HepG2 (cell line): ENCODE data around the gene RNF149. TPM values are rescaled to one million over a fixed set of nuclear protein-coding genes. Genes with fewer than 3 reads are reported as not detected.
A peak's percentile ranks its signal among the peaks of the same experiment; 100 is the strongest.

ENCODE experiments used
- ATAC-seq: fragments of 200-7000 bp; cut with Tn5 transposase; 3 replicates; pipeline ENCODE4 v1.9.1; 2020; ENCODE audit warnings: mild to moderate bottlenecking, moderate library complexity
- BruUV-seq: library from RNA; stranded (reverse); fragments of 400-500 nt; replicated peaks from 2 replicates; lab custom pipeline; 2021; lab: Mats Ljungman, UMichigan
- CTCF ChIA-PET: fragments of 300-600 bp; formaldehyde crosslinking; extraction: SDS; loops from one replicate; lab custom pipeline; 2021; ENCODE audit warnings: low total read pairs, inconsistent platforms, low intra/inter-chr PET ratio; lab: Yijun Ruan, JAX
- POLR2A ChIA-PET: fragments of 350-600 bp; sonication (Branson Sonifier 250); formaldehyde crosslinking; loops from one replicate; lab custom pipeline; 2020; ENCODE audit warnings: antibody characterized with exemption, inconsistent platforms; lab: Yijun Ruan, JAX
- DNase-seq: peaks from one replicate; pipeline ENCODE4 v3.0.0-alpha.2; 2015; ENCODE audit warnings: low spot score
- FAIRE-seq: peaks from 3 replicates; lab custom pipeline; 2011; peaks lifted over from hg19 to GRCh38; lab: Jason Lieb, UNC
- H2AFZ ChIP-seq: one replicate; pipeline ENCODE4 v1.6.1; 2011; ENCODE audit warnings: low read length, inconsistent platforms
- H3K27ac ChIP-seq: fragments of 300-600 bp; 3 replicates; pipeline ENCODE4 v1.8.0; 2011; ENCODE audit warnings: mixed run types, mild to moderate bottlenecking, mixed read lengths, low read length, inconsistent platforms; ENCODE audit not compliant: insufficient read depth; ENCODE audit errors: extremely low read length
- H3K27me3 ChIP-seq, 2 experiments: fragments of 200-600 bp in 1 of 2; 2 replicates in 1 of 2; 3 replicates in 1 of 2; pipeline versions ENCODE4 v1.6.0 to v1.8.0; 2011; ENCODE audit warnings: low read length in 2 of 2, mild to moderate bottlenecking in 2 of 2, moderate library complexity in 2 of 2, inconsistent platforms in 1 of 2; ENCODE audit not compliant: insufficient read depth in 2 of 2, control insufficient read depth in 1 of 2
- H3K36me3 ChIP-seq, 2 experiments: fragments of 200-600 bp in 1 of 2; replicated peaks in 1 of 2; 2 replicates in 1 of 2; 3 replicates in 1 of 2; pipeline versions ENCODE4 v1.5.1 to v1.8.0; 2011; ENCODE audit warnings: low read length in 2 of 2, inconsistent platforms in 1 of 2; ENCODE audit not compliant: insufficient read depth in 2 of 2, control insufficient read depth in 1 of 2
- H3K4me1 ChIP-seq: 2 replicates; pipeline ENCODE4 v1.5.1; 2012; ENCODE audit warnings: low read length, inconsistent platforms; ENCODE audit not compliant: insufficient read depth
- H3K4me2 ChIP-seq: 2 replicates; pipeline ENCODE4 v1.6.0; 2011; ENCODE audit warnings: low read depth, low read length, inconsistent platforms
- H3K4me3 ChIP-seq, 3 experiments: fragments of 200-600 bp in 1 of 3; sonication (generic), shearing (Covaris generic) in 1 of 3; replicated peaks in 1 of 3; 2 replicates each; pipeline ENCODE4 v1.5.1; 2011 to 2016; ENCODE audit warnings: low read length in 3 of 3, inconsistent platforms in 2 of 3, low read depth in 2 of 3, mild to moderate bottlenecking in 2 of 3, control low read depth in 1 of 3, mixed read lengths in 1 of 3; ENCODE audit not compliant: insufficient read depth in 1 of 3
- H3K79me2 ChIP-seq: one replicate; pipeline ENCODE4 v1.6.1; 2011; ENCODE audit warnings: low read length, inconsistent platforms; ENCODE audit not compliant: insufficient read depth
- H3K9ac ChIP-seq: 2 replicates; pipeline ENCODE4 v1.6.0; 2011; ENCODE audit warnings: mild to moderate bottlenecking, low read depth, low read length, inconsistent platforms; ENCODE audit not compliant: insufficient read depth
- H3K9me3 ChIP-seq: 2 replicates; pipeline ENCODE4 v1.5.1; 2012; ENCODE audit warnings: mild to moderate bottlenecking, low read length
- H4K20me1 ChIP-seq: 2 replicates; pipeline ENCODE4 v1.6.0; 2011; ENCODE audit warnings: inconsistent platforms, mild to moderate bottlenecking, low read length, moderate library complexity; ENCODE audit not compliant: insufficient read depth
- CEBPB ChIP-seq: IDR thresholded peaks from 2 replicates; pipeline ENCODE4 v1.6.1; 2011; ENCODE audit warnings: low read depth, low read length, improper control_type of control experiment, borderline replicate concordance
- IKZF1 ChIP-seq: fragments of 450-650 bp; IDR thresholded peaks from 2 replicates; pipeline ENCODE4 v1.7.1; 2016
- NFE2L1 ChIP-seq: sonication (generic); formaldehyde crosslinking; IDR thresholded peaks from 2 replicates; pipeline ENCODE4 v1.4.0; 2020; ENCODE audit warnings: missing genetic modification reagents, mild to moderate bottlenecking, borderline replicate concordance
- RBFOX2 ChIP-seq: fragments of 200-400 bp; formaldehyde crosslinking; IDR thresholded peaks from 2 replicates; pipeline ENCODE4 v1.6.1; 2017; ENCODE audit warnings: low read depth, mild to moderate bottlenecking, low read length
- SNAPC4 ChIP-seq: sonication (generic); formaldehyde crosslinking; IDR thresholded peaks from 2 replicates; pipeline ENCODE4 v1.4.0; 2020; ENCODE audit warnings: mild to moderate bottlenecking, missing genetic modification reagents
- ZNF136 ChIP-seq: sonication (generic); formaldehyde crosslinking; IDR thresholded peaks from 2 replicates; pipeline ENCODE4 v1.8.1; 2022; ENCODE audit warnings: low read depth, mild to moderate bottlenecking, moderate library complexity, missing genetic modification reagents
- WGBS: methylation state at CpG from one replicate; pipeline ENCODE4 v1.1.6; 2017; ENCODE audit warnings: low lambda C conversion rate; 5-methylcytosine and 5-hydroxymethylcytosine counted together
- in situ Hi-C: cut with HindIII; loops from 2 replicates; pipeline ENCODE4 v1.10.0; 2017; ENCODE audit warnings: low pct_unique_long_range_greater_than_20kb; ENCODE audit not compliant: extremely low pct_ligation_motif_present
- intact Hi-C: fragments of 100-400 bp; cut with micrococcal nuclease; formaldehyde crosslinking; loops from one replicate; pipeline ENCODE4 v1.10.0; 2022; ENCODE audit not compliant: unreplicated experiment
- polyA plus RNA-seq, 8 experiments: library from polyadenylated mRNA; depleted of rRNA in 3 of 8; stranded (reverse) in 7 of 8; unstranded in 1 of 8; fragments of >200 nt; fragmentation: Illumina TruSeq in 4 of 8; extraction: Trizol in 4 of 8; gene quantifications; 2 replicates each; pipeline versions ENCODE4 v1.2.1 to v1.2.3, GENCODE V29; 2011 to 2016; ENCODE audit warnings: low read depth in 4 of 8, missing spikeins in 1 of 8, mixed read lengths in 1 of 8; ENCODE audit not compliant: insufficient read depth in 1 of 8
- total RNA-seq, 5 experiments: library from RNA; depleted of rRNA; stranded (reverse); fragments of >200 nt; fragmentation: Illumina TruSeq; extraction: Trizol; gene quantifications; 2 replicates each; pipeline ENCODE4 v1.2.3, GENCODE V29; 2016; ENCODE audit warnings: low read depth in 1 of 5

RNF149 gene
- total and polyA plus RNA-seq, 2 of the 13 experiments (the other 11 are each of a cell fraction or from before 2014, with no cell fraction given) = 87.6 to 109 TPM

- Histone ChIP-seq H3K36me3 (peaks cover 1 to 56% of the 10 kb centered on the region in 2 experiments; a peak in 4 of 5 replicates), H2AFZ (no peak overlapping the region), H3K27ac (no peak overlapping the region), H3K4me3 (no peak overlapping the region), H3K4me2 (peak overlapping the region; percentile 39), H4K20me1 (peaks cover 94% of the 10 kb centered on the region), H3K9ac (no peak overlapping the region), H3K27me3 (no peaks in the 10 kb centered on the region), H3K79me2 (peaks cover 98% of the 10 kb centered on the region), H3K9me3 (no peaks in the 10 kb centered on the region), H3K4me1 (peaks cover 97% of the 10 kb centered on the region)
- TF ChIP-seq CEBPB (0 out of 2 replicates have a peak, but pooled peaks have one; percentile 19), SNAPC4 (no peak), ZNF136 (CRISPR knock-in tag) (no peak), RBFOX2 (peak; percentile 33), NFE2L1 (CRISPR knock-in tag) (no peak), IKZF1 (no peak)
- 88% methylated on average over 7 of the region's 7 CpGs for WGBS
- FAIRE-seq (no peak), DNase-seq (no peak), ATAC-seq (no peak)
- in situ Hi-C loops = no loop called here
- BruUV-seq = no TSS peak
- POLR2A ChIA-PET = interaction anchor here (1.6 kb wide), 1 partner anchor 10 kb away, joined by 3 read pairs; no protein-coding TSS in a partner anchor
- intact Hi-C loops = no loop called here
- CTCF ChIA-PET = no interaction called here
Observed at GRCh38 chr2:101300836-101301235, 7.7 kb downstream of the RNF149 start.
